ENCODE measurements around the gene WWTR1. TPM values are rescaled to one million over a fixed set of nuclear protein-coding genes. Genes with fewer than 3 reads are reported as not detected.

Gene WWTR1
- polyA plus RNA-seq, 1 donor = 102 TPM

GRCh38 chr3:149495581-149496125 lies 162.2 kb downstream of the WWTR1 start:
- DNase-seq = no peak

GRCh38 chr3:149494759-149495580 lies 162.9 kb downstream of the WWTR1 start:
- DNase-seq = no peak

GRCh38 chr3:149494022-149494758 lies 163.6 kb downstream of the WWTR1 start:
- peak; percentile 62 for DNase-seq

- DNase-seq = no peak
Observed at GRCh38 chr3:149493315-149494021, 164.4 kb downstream of the WWTR1 start.

GRCh38 chr3:149490260-149490971 lies 167.4 kb downstream of the WWTR1 start:
- no peak for DNase-seq

- DNase-seq = no peak
Observed at GRCh38 chr3:149489060-149489690, 168.7 kb downstream of the WWTR1 start.

GRCh38 chr3:149487598-149488197 lies 170.1 kb downstream of the WWTR1 start:
- no peak for DNase-seq

GRCh38 chr3:149486726-149487125 lies 171.1 kb downstream of the WWTR1 start:
- DNase-seq = no peak

GRCh38 chr3:149481491-149481890 lies 176.3 kb downstream of the WWTR1 start:
- no peak for DNase-seq

GRCh38 chr3:149481056-149481455 lies 176.8 kb downstream of the WWTR1 start:
- DNase-seq = no peak

GRCh38 chr3:149480326-149481017 lies 177.4 kb downstream of the WWTR1 start:
- DNase-seq = peak; percentile 80

GRCh38 chr3:149479621-149480325 lies 178.1 kb downstream of the WWTR1 start:
- peak; percentile 39 for DNase-seq

GRCh38 chr3:149476225-149476624 lies 181.6 kb downstream of the WWTR1 start:
- DNase-seq = no peak

GRCh38 chr3:149475451-149476060 lies 182.3 kb downstream of the WWTR1 start:
- no peak for DNase-seq

- DNase-seq = no peak
Observed at GRCh38 chr3:149474250-149474817, 183.5 kb downstream of the WWTR1 start, which contains the start of gene TM4SF4. Gene TM4SF4, plus strand, starts transcription at chr3:149474697. Its CDS starts 181 bp downstream, at chr3:149474878.

GRCh38 chr3:149473357-149474249 lies 184.2 kb downstream of the WWTR1 start:
- DNase-seq = no peak

- DNase-seq = no peak
Observed at GRCh38 chr3:149472030-149472797, 185.6 kb downstream of the WWTR1 start.

All from left kidney (tissue), 2 donors.